Naive thymus-derived CD4-positive, alpha-beta T cell (primary cell): ENCODE results near the gene GBGT1. TPM values are rescaled to one million over a fixed set of nuclear protein-coding genes. Genes with fewer than 3 reads are reported as not detected.

Experiments used
- ATAC-seq: fragments of 150-1000 bp; cut with Tn5 transposase; 2 replicates; pipeline ENCODE4 v1.10.0; 2021; ENCODE audit warnings: mild to moderate bottlenecking, moderate library complexity
- CTCF ChIA-PET: fragments of 350-600 bp; sonication (Branson Sonifier 250); formaldehyde crosslinking; loops from one replicate; lab custom pipeline; 2021; ENCODE audit warnings: antibody characterized with exemption; lab: Charles Lee
- POLR2A ChIA-PET: fragments of 350-600 bp; sonication (Branson Sonifier 250); formaldehyde crosslinking; loops from one replicate; lab custom pipeline; 2021; ENCODE audit warnings: antibody characterized with exemption, inconsistent platforms; lab: Charles Lee
- DNase-seq, 9 donors: peaks; one replicate each; pipeline versions ENCODE4 v3.0.0 to v3.0.0-alpha.2; 2020 to 2022; ENCODE audit warnings: mixed read lengths in 1 of 9
- H3K27ac ChIP-seq: one replicate; pipeline ENCODE4 v1.7.0; 2013; ENCODE audit warnings: mild to moderate bottlenecking, low read depth, low read length, moderate library complexity
- H3K27me3 ChIP-seq, 2 donors: one replicate each; pipeline ENCODE4 v1.7.0; 2013; ENCODE audit warnings: low read length in 2 of 2, mild to moderate bottlenecking in 2 of 2, moderate library complexity in 2 of 2; ENCODE audit not compliant: control insufficient read depth in 2 of 2, insufficient read depth in 2 of 2
- H3K36me3 ChIP-seq, 3 experiments: 1 replicate in 2 of 3; 2 replicates in 1 of 3; pipeline ENCODE4 v1.7.0; 2013; ENCODE audit warnings: low read length in 3 of 3, mild to moderate bottlenecking in 3 of 3, moderate library complexity in 1 of 3; ENCODE audit not compliant: insufficient read depth in 3 of 3, control insufficient read depth in 2 of 3
- H3K4me1 ChIP-seq, 2 donors: one replicate each; pipeline ENCODE4 v1.7.0; 2013; ENCODE audit warnings: low read length in 2 of 2, mild to moderate bottlenecking in 2 of 2, moderate library complexity in 1 of 2; ENCODE audit not compliant: control insufficient read depth in 2 of 2, insufficient read depth in 2 of 2
- H3K4me3 ChIP-seq: 2 replicates; pipeline ENCODE4 v1.7.0; 2013; ENCODE audit warnings: mild to moderate bottlenecking, low read length
- H3K9me3 ChIP-seq, 3 experiments: 1 replicate in 2 of 3; 2 replicates in 1 of 3; pipeline ENCODE4 v1.7.0; 2013; ENCODE audit warnings: low read length in 3 of 3; ENCODE audit not compliant: control insufficient read depth in 2 of 3
- H3K27ac Mint-ChIP-seq, 9 donors: one replicate each; pipeline ENCODE4 v1.8.0; 2020 to 2022; ENCODE audit warnings: mixed read lengths in 9 of 9, mild to moderate bottlenecking in 8 of 9, moderate library complexity in 5 of 9, inconsistent platforms in 2 of 9
- H3K27me3 Mint-ChIP-seq, 5 donors: one replicate each; pipeline ENCODE4 v1.8.0; 2021 to 2022; ENCODE audit warnings: mixed read lengths in 5 of 5, mild to moderate bottlenecking in 1 of 5
- H3K36me3 Mint-ChIP-seq, 5 donors: one replicate each; pipeline ENCODE4 v1.8.0; 2020 to 2022; ENCODE audit warnings: mixed read lengths in 5 of 5, mild to moderate bottlenecking in 3 of 5, inconsistent platforms in 1 of 5
- H3K4me1 Mint-ChIP-seq, 7 donors: one replicate each; pipeline ENCODE4 v1.8.0; 2020 to 2022; ENCODE audit warnings: mixed read lengths in 7 of 7, mild to moderate bottlenecking in 3 of 7, inconsistent platforms in 1 of 7
- H3K4me3 Mint-ChIP-seq, 10 donors: one replicate each; pipeline ENCODE4 v1.8.0; 2020 to 2022; ENCODE audit warnings: mild to moderate bottlenecking in 10 of 10, mixed read lengths in 10 of 10, moderate library complexity in 6 of 10, inconsistent platforms in 2 of 10
- H3K9me3 Mint-ChIP-seq, 11 donors: one replicate each; pipeline ENCODE4 v1.8.0; 2020 to 2022; ENCODE audit warnings: mixed read lengths in 11 of 11, mild to moderate bottlenecking in 4 of 11, inconsistent platforms in 1 of 11, moderate library complexity in 1 of 11
- intact Hi-C, 2 donors: fragments of 100-400 bp; cut with micrococcal nuclease; formaldehyde crosslinking; loops; one replicate each; pipeline ENCODE4 v1.15.1; 2023
- polyA plus RNA-seq, 2 donors: library from polyadenylated mRNA; unstranded; fragments of 300-500 nt; fragmentation: Illumina TruSeq; gene quantifications; one replicate each; pipeline ENCODE4 v1.2.3, GENCODE V29; 2021
- total RNA-seq, 6 experiments: library from RNA in 5 of 6; stranded (reverse) in 5 of 6; gene quantifications; 1 replicate in 5 of 6; 2 replicates in 1 of 6; pipeline ENCODE4 v1.2.3 and lab custom pipeline; 2021 to 2026

GBGT1 gene
- total and polyA plus RNA-seq, 7 experiments from 2014 or later, result 0.14 to 14.8 (median 4.8) TPM; not detected in 1

- peaks cover 51 to 71% of the 10 kb centered on the region in 2 donors for H3K4me1 ChIP-seq
- Mint-ChIP-seq H3K9me3 (no peaks in the 10 kb centered on the region), H3K4me1 (peaks cover 28 to 78% (median 67%) of the 10 kb centered on the region in 7 donors), H3K27ac (peak overlapping the region in 8 of 9 donors; percentile 87 to 96 (median 92)), H3K36me3 (peaks cover 0 to 3% (median 0%) of the 10 kb centered on the region in 5 donors), H3K4me3 (peak overlapping the region; percentile 70 to 88 (median 84)), H3K27me3 (no peaks in the 10 kb centered on the region)
- no peaks in the 10 kb centered on the region for H3K27me3 ChIP-seq
- no peaks in the 10 kb centered on the region for H3K36me3 ChIP-seq
- ChIA-PET CTCF (interaction anchor here (0.5 to 9.9 kb wide), 22 partner anchors 9 to 676 kb away, joined by 3 to 161 read pairs (median 5); partner anchors contain the start of genes GTF3C5 and RALGDS), POLR2A (interaction anchor here (0.7 to 3.1 kb wide), 12 partner anchors 11 to 513 kb away, joined by 3 to 65 read pairs (median 6); partner anchors contain the start of genes GTF3C5 and RALGDS)
- H3K27ac ChIP-seq, result peak overlapping the region; percentile 73
- intact Hi-C loops, result loop anchor here (1.0 to 10.0 kb wide), 8 partner anchors 10 to 1021 kb away; partner anchors contain the start of genes RALGDS (in 2 of the 2), RNU6ATAC (in 1 of the 2), SETX (in 1 of the 2) and TSC1 (in 1 of the 2)
- no peak for DNase-seq
- peak overlapping the region; percentile 34 for H3K4me3 ChIP-seq
- ATAC-seq, result no peak
- no peaks in the 10 kb centered on the region for H3K9me3 ChIP-seq
Measured at GRCh38 chr9:133143639-133144141, 20.0 kb downstream of the GBGT1 start.

DNA sequence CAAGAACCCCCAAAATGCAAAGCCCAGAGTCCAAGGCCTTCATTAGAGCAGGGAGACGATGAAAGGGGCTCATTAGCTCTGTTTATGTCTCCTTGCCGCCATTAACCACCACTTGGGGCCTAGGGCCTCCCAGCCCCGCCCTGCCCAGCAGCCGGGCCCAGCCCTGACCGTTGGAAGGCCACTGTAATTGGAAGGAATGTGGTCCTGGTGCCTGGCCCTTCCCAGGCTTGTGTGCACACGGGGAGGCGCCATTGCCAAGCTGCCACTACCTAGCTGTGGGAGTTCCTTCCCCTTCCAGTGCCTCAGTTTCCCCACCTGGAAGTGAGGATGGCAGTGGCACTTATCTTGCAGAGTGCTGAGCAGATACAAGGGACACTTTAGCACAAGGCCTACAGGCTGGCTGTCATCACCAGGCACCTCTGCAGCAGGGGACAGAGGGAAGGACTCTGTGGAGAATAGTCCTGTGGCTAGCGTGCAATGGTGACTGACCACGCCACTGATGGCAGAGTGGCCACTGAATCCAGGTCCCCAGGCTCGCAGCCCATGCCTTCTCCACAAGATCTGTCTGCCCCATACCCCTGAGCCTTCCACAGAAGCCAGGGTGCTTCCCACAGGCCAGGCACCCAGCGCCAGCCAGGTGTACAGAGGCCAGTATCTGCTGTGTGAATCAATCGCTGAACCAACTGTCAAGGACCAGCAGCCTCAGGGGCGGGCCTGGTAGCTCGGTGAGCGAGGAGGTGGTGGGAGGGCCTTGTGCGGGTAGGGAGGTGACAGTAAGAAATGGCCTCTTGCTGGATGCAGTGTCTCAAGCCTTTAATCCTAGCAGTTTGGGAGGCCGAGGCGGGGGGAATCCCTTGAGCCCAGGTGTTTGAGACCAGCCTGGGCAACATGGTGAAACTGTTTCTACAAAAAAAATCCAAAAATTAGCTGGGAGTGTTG lies 20.8 kb downstream of the GBGT1 start:
- Histone ChIP-seq H3K4me1 (peaks cover 49 to 68% of the 10 kb centered on the region in 2 donors), H3K4me3 (peak overlapping the region; percentile 9), H3K36me3 (no peaks in the 10 kb centered on the region), H3K9me3 (no peaks in the 10 kb centered on the region), H3K27me3 (no peaks in the 10 kb centered on the region), H3K27ac (peak overlapping the region; percentile 73)
- H3K27me3 Mint-ChIP-seq, result no peaks in the 10 kb centered on the region
- POLR2A ChIA-PET, result interaction anchor here (1.0 to 3.1 kb wide), 8 partner anchors 10 to 112 kb away, joined by 4 to 65 read pairs (median 8); partner anchors contain the start of genes GTF3C5 and RALGDS
- CTCF ChIA-PET, result interaction anchor here (0.7 to 9.9 kb wide), 9 partner anchors 9 to 151 kb away, joined by 3 to 161 read pairs (median 10); no protein-coding TSS in a partner anchor
- H3K36me3 Mint-ChIP-seq, result peaks cover 0 to 1% (median 0%) of the 10 kb centered on the region in 5 donors
- H3K4me3 Mint-ChIP-seq, result peak overlapping the region in 7 of 10 donors; percentile 6 to 65 (median 33)
- H3K27ac Mint-ChIP-seq, result peak overlapping the region; percentile 65 to 96 (median 88)
- peaks cover 27 to 77% (median 61%) of the 10 kb centered on the region in 7 donors for H3K4me1 Mint-ChIP-seq
- DNase-seq (no peak), ATAC-seq (no peak)
- intact Hi-C loops, result loop anchor here in 1 of 2 donors (10.0 kb wide), 4 partner anchors 198 to 1022 kb away; partner anchors contain the start of genes RNU6ATAC, SETX and TSC1
- H3K9me3 Mint-ChIP-seq, result no peaks in the 10 kb centered on the region

DNA sequence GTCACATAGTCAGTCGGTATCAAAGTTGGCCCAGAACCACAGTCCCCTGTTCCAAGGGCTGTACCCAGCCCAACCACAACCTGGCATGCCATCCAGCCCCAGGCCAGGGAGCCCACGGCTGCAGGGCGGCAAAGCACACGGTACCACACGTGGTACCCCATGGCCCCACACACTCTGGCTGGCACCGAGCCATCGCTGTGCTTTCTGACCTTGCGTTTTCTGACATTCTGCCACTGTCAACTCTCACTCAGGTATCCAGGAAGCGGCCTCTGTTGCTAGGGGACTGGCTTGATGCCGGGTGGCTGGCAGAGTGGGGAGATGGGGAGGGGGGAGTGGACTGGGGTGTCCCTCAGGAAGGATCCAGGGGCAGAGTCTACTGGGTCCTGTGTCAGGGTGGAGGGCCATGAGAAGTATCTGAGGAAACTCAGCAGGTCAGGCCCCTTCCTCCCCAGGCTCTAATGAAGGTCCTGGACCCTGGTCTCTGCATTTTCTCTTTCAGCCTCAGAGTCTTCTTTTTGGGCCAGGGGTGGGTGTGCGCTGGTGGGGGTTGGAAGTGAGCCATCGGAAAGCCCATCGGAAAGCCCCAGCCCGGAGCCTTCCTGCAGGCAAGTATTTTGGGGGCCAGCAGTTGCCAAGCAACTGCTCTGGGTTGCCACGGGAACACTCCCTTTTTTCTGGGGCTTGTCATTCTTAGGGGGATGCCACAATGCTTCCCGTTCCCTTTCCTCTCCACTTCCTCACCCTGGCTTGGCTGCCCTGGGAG lies 21.7 kb downstream of the GBGT1 start:
- no peaks in the 10 kb centered on the region for H3K36me3 ChIP-seq
- no peaks in the 10 kb centered on the region for H3K9me3 ChIP-seq
- Mint-ChIP-seq H3K4me1 (peaks cover 21 to 74% (median 57%) of the 10 kb centered on the region in 7 donors), H3K4me3 (peak overlapping the region in 8 of 10 donors; percentile 5 to 65 (median 49)), H3K9me3 (no peaks in the 10 kb centered on the region), H3K36me3 (peaks cover 0 to under 1% (median 0%) of the 10 kb centered on the region in 5 donors), H3K27ac (peak overlapping the region; percentile 82 to 96 (median 88)), H3K27me3 (no peaks in the 10 kb centered on the region)
- H3K4me1 ChIP-seq, result peaks cover 40 to 58% of the 10 kb centered on the region in 2 donors
- no peaks in the 10 kb centered on the region for H3K27me3 ChIP-seq
- ChIA-PET CTCF (interaction anchor here (1.0 to 3.4 kb wide), 2 partner anchors 8 to 11 kb away, joined by 3 to 48 read pairs; no protein-coding TSS in a partner anchor), POLR2A (interaction anchor here (3.1 kb wide), 1 partner anchor 9 kb away, joined by 65 read pairs; no protein-coding TSS in a partner anchor)
- H3K4me3 ChIP-seq, result peak overlapping the region; percentile 5
- intact Hi-C loops, result loop anchor here in 1 of 2 donors (10.0 kb wide), 4 partner anchors 197 to 1023 kb away; partner anchors contain the start of genes RNU6ATAC, SETX and TSC1
- DNase-seq (peak in 8 of 9 donors; percentile 37 to 71 (median 61)), ATAC-seq (peak; percentile 45)
- H3K27ac ChIP-seq, result peak overlapping the region; percentile 73

- no peaks in the 10 kb centered on the region for H3K27me3 ChIP-seq
- H3K9me3 ChIP-seq, result no peaks in the 10 kb centered on the region
- no peak for DNase-seq
- intact Hi-C loops, result loop anchor here in 1 of 2 donors (10.0 kb wide), 4 partner anchors 196 to 1024 kb away; partner anchors contain the start of genes RNU6ATAC, SETX and TSC1
- H3K36me3 ChIP-seq, result no peaks in the 10 kb centered on the region
- H3K4me3 Mint-ChIP-seq, result no peak overlapping the region
- H3K36me3 Mint-ChIP-seq, result peaks cover 0 to 6% (median 0%) of the 10 kb centered on the region in 5 donors
- CTCF ChIA-PET, result no interaction called here
- ATAC-seq, result no peak
- no peaks in the 10 kb centered on the region for H3K27me3 Mint-ChIP-seq
- H3K4me1 Mint-ChIP-seq, result peaks cover 28 to 76% (median 56%) of the 10 kb centered on the region in 7 donors
- no peak overlapping the region for H3K4me3 ChIP-seq
- H3K27ac Mint-ChIP-seq, result peak overlapping the region in 2 of 9 donors; percentile 82 to 92
- H3K9me3 Mint-ChIP-seq, result peaks cover 0 to 4% (median 0%) of the 10 kb centered on the region in 11 donors
- no peak overlapping the region for H3K27ac ChIP-seq
- POLR2A ChIA-PET, result no interaction called here
- peaks cover 40 to 59% of the 10 kb centered on the region in 2 donors for H3K4me1 ChIP-seq
Measured at GRCh38 chr9:133140606-133141005, 23.1 kb downstream of the GBGT1 start.

DNA sequence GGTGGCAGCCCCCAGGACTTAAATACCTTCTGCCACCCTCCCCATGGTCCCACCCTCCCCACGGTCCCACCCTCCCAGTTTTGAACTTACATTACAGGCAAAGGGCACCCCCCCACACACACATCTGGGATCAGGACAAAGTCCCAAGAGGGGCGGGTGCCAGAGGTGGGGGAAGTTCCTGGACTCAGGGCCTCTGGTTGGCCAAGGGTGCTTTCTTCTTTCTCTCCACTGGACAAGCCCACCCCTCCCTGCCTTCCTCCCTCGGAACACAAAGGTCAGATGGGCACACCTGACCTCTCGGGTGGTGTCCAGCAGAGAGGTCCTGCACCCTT lies 23.6 kb downstream of the GBGT1 start:
- Histone ChIP-seq H3K4me3 (no peak overlapping the region), H3K27me3 (no peaks in the 10 kb centered on the region), H3K27ac (no peak overlapping the region), H3K4me1 (peaks cover 44 to 59% of the 10 kb centered on the region in 2 donors), H3K9me3 (no peaks in the 10 kb centered on the region), H3K36me3 (no peaks in the 10 kb centered on the region)
- Mint-ChIP-seq H3K36me3 (peaks cover 0 to 8% (median 0%) of the 10 kb centered on the region in 5 donors), H3K4me3 (no peak overlapping the region), H3K27ac (peak overlapping the region in 1 of 9 donors; percentile 80), H3K27me3 (no peaks in the 10 kb centered on the region), H3K9me3 (peaks cover 0 to 4% (median 0%) of the 10 kb centered on the region in 11 donors), H3K4me1 (peaks cover 29 to 75% (median 55%) of the 10 kb centered on the region in 7 donors)
- ATAC-seq (no peak), DNase-seq (no peak)
- intact Hi-C loops, result loop anchor here in 1 of 2 donors (10.0 kb wide), 4 partner anchors 195 to 1025 kb away; partner anchors contain the start of genes RNU6ATAC, SETX and TSC1
- ChIA-PET POLR2A (no interaction called here), CTCF (no interaction called here)
